HEK293 (cell line): ENCODE measurements around the gene JCAD.
A peak's percentile ranks its signal among the peaks of the same experiment; 100 is the strongest.

ENCODE experiments used
- EGR2 ChIP-seq: fragments of 450-650 bp; formaldehyde crosslinking; IDR thresholded peaks from 2 replicates; pipeline ENCODE4 v1.5.1; 2016; ENCODE audit warnings: low read depth, missing biosample characterization, missing genetic modification characterization
- KLF7 ChIP-seq: fragments of 450-650 bp; formaldehyde crosslinking; IDR thresholded peaks from 2 replicates; pipeline ENCODE4 v1.5.1; 2016; ENCODE audit warnings: missing biosample characterization, missing genetic modification characterization, borderline replicate concordance
- PATZ1 ChIP-seq: fragments of 450-650 bp; formaldehyde crosslinking; IDR thresholded peaks from 2 replicates; pipeline ENCODE4 v1.5.1; 2016; ENCODE audit warnings: missing biosample characterization, missing genetic modification characterization
- PRDM1 ChIP-seq: fragments of 450-650 bp; formaldehyde crosslinking; IDR thresholded peaks from 2 replicates; pipeline ENCODE4; 2016; ENCODE audit warnings: missing biosample characterization, missing genetic modification characterization
- SCRT2 ChIP-seq: fragments of 450-650 bp; formaldehyde crosslinking; IDR thresholded peaks from 2 replicates; pipeline ENCODE4 v1.5.1; 2016; ENCODE audit warnings: missing biosample characterization, missing genetic modification characterization
- TSHZ1 ChIP-seq: fragments of 450-650 bp; formaldehyde crosslinking; IDR thresholded peaks from 2 replicates; pipeline ENCODE4 v1.5.1; 2016; ENCODE audit warnings: missing biosample characterization, missing genetic modification characterization, borderline replicate concordance
- ZBTB20 ChIP-seq: fragments of 450-650 bp; formaldehyde crosslinking; IDR thresholded peaks from 2 replicates; pipeline ENCODE4 v1.5.1; 2016; ENCODE audit warnings: missing biosample characterization, missing genetic modification characterization
- ZBTB26 ChIP-seq: fragments of 450-650 bp; formaldehyde crosslinking; optimal IDR thresholded peaks from 2 replicates; pipeline ENCODE3; 2016; ENCODE audit warnings: missing biosample characterization, mild to moderate bottlenecking, missing genetic modification characterization
- ZFP3 ChIP-seq: fragments of 450-650 bp; formaldehyde crosslinking; IDR thresholded peaks from 2 replicates; pipeline ENCODE4 v1.5.1; 2016; ENCODE audit warnings: low read depth, missing biosample characterization, missing genetic modification characterization
- ZIC2 ChIP-seq: fragments of 450-650 bp; formaldehyde crosslinking; IDR thresholded peaks from 2 replicates; pipeline ENCODE4 v1.5.1; 2016; ENCODE audit warnings: missing biosample characterization, missing genetic modification characterization
- ZNF121 ChIP-seq: fragments of 450-650 bp; formaldehyde crosslinking; IDR thresholded peaks from 2 replicates; pipeline ENCODE4 v1.5.1; 2016; ENCODE audit warnings: missing biosample characterization, missing genetic modification characterization
- ZNF138 ChIP-seq: fragments of 450-650 bp; formaldehyde crosslinking; IDR thresholded peaks from 2 replicates; pipeline ENCODE4 v1.5.1; 2016; ENCODE audit warnings: missing biosample characterization, missing genetic modification characterization, borderline replicate concordance
- ZNF146 ChIP-seq: fragments of 450-650 bp; formaldehyde crosslinking; IDR thresholded peaks from 2 replicates; pipeline ENCODE4 v1.5.1; 2016; ENCODE audit warnings: missing biosample characterization, missing genetic modification characterization
- ZNF18 ChIP-seq: fragments of 450-650 bp; formaldehyde crosslinking; IDR thresholded peaks from 2 replicates; pipeline ENCODE4 v1.5.1; 2016; ENCODE audit warnings: missing biosample characterization, missing genetic modification characterization
- ZNF184 ChIP-seq: fragments of 450-650 bp; IDR thresholded peaks from 2 replicates; pipeline ENCODE4 v1.5.1; 2018; ENCODE audit warnings: missing biosample characterization, mild to moderate bottlenecking, missing genetic modification characterization
- ZNF202 ChIP-seq: fragments of 450-650 bp; formaldehyde crosslinking; IDR thresholded peaks from 2 replicates; pipeline ENCODE4 v1.5.1; 2016; ENCODE audit warnings: missing biosample characterization, missing genetic modification characterization, borderline replicate concordance
- ZNF223 ChIP-seq: fragments of 450-650 bp; formaldehyde crosslinking; IDR thresholded peaks from 2 replicates; pipeline ENCODE4 v1.5.1; 2016; ENCODE audit warnings: missing biosample characterization, missing genetic modification characterization
- ZNF248 ChIP-seq: fragments of 450-650 bp; formaldehyde crosslinking; IDR thresholded peaks from 2 replicates; pipeline ENCODE4 v1.5.1; 2017; ENCODE audit warnings: missing biosample characterization, missing genetic modification characterization
- ZNF26 ChIP-seq: fragments of 450-650 bp; formaldehyde crosslinking; IDR thresholded peaks from 2 replicates; pipeline ENCODE4 v1.5.1; 2016; ENCODE audit warnings: missing biosample characterization, missing genetic modification characterization
- ZNF366 ChIP-seq: fragments of 450-650 bp; formaldehyde crosslinking; conservative IDR thresholded peaks from 2 replicates; pipeline ENCODE4 v1.5.1; 2016; ENCODE audit warnings: missing biosample characterization, missing genetic modification characterization
- ZNF416 ChIP-seq: fragments of 450-650 bp; formaldehyde crosslinking; IDR thresholded peaks from 2 replicates; pipeline ENCODE4 v1.5.1; 2016; ENCODE audit warnings: missing biosample characterization, missing genetic modification characterization
- ZNF449 ChIP-seq: fragments of 450-650 bp; formaldehyde crosslinking; IDR thresholded peaks from 2 replicates; pipeline ENCODE4 v1.5.1; 2017; ENCODE audit warnings: missing biosample characterization, mild to moderate bottlenecking, missing genetic modification characterization, moderate library complexity
- ZNF48 ChIP-seq: fragments of 450-650 bp; formaldehyde crosslinking; IDR thresholded peaks from 2 replicates; pipeline ENCODE4 v1.5.1; 2016; ENCODE audit warnings: missing biosample characterization, missing genetic modification characterization
- ZNF514 ChIP-seq: fragments of 450-650 bp; formaldehyde crosslinking; IDR thresholded peaks from 2 replicates; pipeline ENCODE4 v1.5.1; 2016; ENCODE audit warnings: missing biosample characterization, missing genetic modification characterization
- ZNF626 ChIP-seq: fragments of 450-650 bp; sonication (Bioruptor Pico); formaldehyde crosslinking; IDR thresholded peaks from 2 replicates; pipeline ENCODE4 v1.5.1; 2018; ENCODE audit warnings: missing biosample characterization, missing genetic modification characterization, inconsistent platforms
- ZNF692 ChIP-seq: fragments of 450-650 bp; formaldehyde crosslinking; IDR thresholded peaks from 2 replicates; pipeline ENCODE4 v1.5.1; 2016; ENCODE audit warnings: missing biosample characterization, missing genetic modification characterization
- ZNF777 ChIP-seq: fragments of 450-650 bp; formaldehyde crosslinking; IDR thresholded peaks from 2 replicates; pipeline ENCODE4 v1.5.1; 2017; ENCODE audit warnings: missing biosample characterization, missing genetic modification characterization, borderline replicate concordance
- ZNF843 ChIP-seq: fragments of 450-650 bp; formaldehyde crosslinking; IDR thresholded peaks from 2 replicates; pipeline ENCODE4 v1.5.1; 2016; ENCODE audit warnings: missing biosample characterization, missing genetic modification characterization

JCAD gene

GRCh38 chr10:30058570-30059132, 735 bp downstream of the JCAD start (continued):
- TF ChIP-seq TSHZ1 (tag by site-specific recombination) (no peak), ZNF48 (tag by site-specific recombination) (no peak), ZNF121 (tag by site-specific recombination) (no peak), ZNF449 (no peak), ZNF223 (no peak), KLF7 (no peak), ZIC2 (peak; percentile 82; the same call in 1 of the 2 replicates), ZNF18 (tag by site-specific recombination) (no peak), ZNF184 (tag by site-specific recombination) (no peak), SCRT2 (tag by site-specific recombination) (no peak), ZBTB20 (tag by site-specific recombination) (peak; percentile 38; the same call in 1 of the 2 replicates), ZNF366 (tag by site-specific recombination) (no peak), ZBTB26 (tag by site-specific recombination) (peak; percentile 83), ZNF416 (tag by site-specific recombination) (no peak), PATZ1 (peak; percentile 36; the same call in 1 of the 2 replicates), ZNF843 (no peak), EGR2 (tag by site-specific recombination) (no peak), ZNF514 (tag by site-specific recombination) (no peak), ZNF138 (tag by site-specific recombination) (no peak), ZNF146 (tag by site-specific recombination) (no peak), ZNF248 (tag by site-specific recombination) (no peak), ZFP3 (tag by site-specific recombination) (no peak), ZNF202 (tag by site-specific recombination) (no peak), ZNF626 (no peak), PRDM1 (no peak), ZNF692 (tag by site-specific recombination) (peak; percentile 81), ZNF777 (tag by site-specific recombination) (no peak), ZNF26 (tag by site-specific recombination) (no peak)
